Stimulated activated naive CD8-positive, alpha-beta T cell treated with anti-CD3 and anti-CD28 coated beads, Interleukin-15, Interleukin-2, amounts not matched to agents 100 ng/mL and 50 ng/mL, for 24 hours (primary cell): ENCODE data around the gene FBF1.

Source experiments
- H3K27ac Mint-ChIP-seq: one replicate; pipeline ENCODE4 v1.8.0; 2021; ENCODE audit warnings: mild to moderate bottlenecking, mixed read lengths
- H3K27me3 Mint-ChIP-seq: one replicate; pipeline ENCODE4 v1.8.0; 2021; ENCODE audit warnings: mixed read lengths
- H3K36me3 Mint-ChIP-seq: one replicate; pipeline ENCODE4 v1.8.0; 2021; ENCODE audit warnings: low read depth, mixed read lengths
- H3K4me1 Mint-ChIP-seq: one replicate; pipeline ENCODE4 v1.8.0; 2021; ENCODE audit warnings: low read depth, mixed read lengths
- H3K4me3 Mint-ChIP-seq: one replicate; pipeline ENCODE4 v1.8.0; 2021; ENCODE audit warnings: mild to moderate bottlenecking, mixed read lengths
- H3K9me3 Mint-ChIP-seq: one replicate; pipeline ENCODE4 v1.8.0; 2021; ENCODE audit warnings: mixed read lengths

Gene FBF1

GRCh38 chr17:75913537-75914210 lies 27.2 kb downstream of the FBF1 start:
- H3K36me3 Mint-ChIP-seq, result peaks cover 12% of the 10 kb centered on the region
- no peaks in the 10 kb centered on the region for H3K27me3 Mint-ChIP-seq
- H3K9me3 Mint-ChIP-seq, result no peaks in the 10 kb centered on the region
- no peak overlapping the region for H3K4me3 Mint-ChIP-seq
- no peaks in the 10 kb centered on the region for H3K4me1 Mint-ChIP-seq
- H3K27ac Mint-ChIP-seq, result no peak overlapping the region

- Mint-ChIP-seq H3K4me3 (no peak overlapping the region), H3K36me3 (peaks cover 9% of the 10 kb centered on the region), H3K9me3 (no peaks in the 10 kb centered on the region), H3K4me1 (peaks cover 6% of the 10 kb centered on the region), H3K27me3 (no peaks in the 10 kb centered on the region), H3K27ac (no peak overlapping the region)
Observed at GRCh38 chr17:75910699-75911098, 30.1 kb downstream of the FBF1 start.

- Mint-ChIP-seq H3K9me3 (no peaks in the 10 kb centered on the region), H3K27ac (no peak overlapping the region), H3K27me3 (no peaks in the 10 kb centered on the region)
Observed at GRCh38 chr17:75909812-75910274, 31.0 kb downstream of the FBF1 start.

GRCh38 chr17:75909051-75909811 lies 31.6 kb downstream of the FBF1 start:
- Mint-ChIP-seq H3K36me3 (peaks cover 2% of the 10 kb centered on the region), H3K4me1 (peaks cover 11% of the 10 kb centered on the region), H3K27ac (no peak overlapping the region), H3K4me3 (no peak overlapping the region), H3K27me3 (no peaks in the 10 kb centered on the region), H3K9me3 (no peaks in the 10 kb centered on the region)

More at GRCh38 chr17:75909812-75910274, 31.0 kb downstream of the FBF1 start:
- Mint-ChIP-seq H3K36me3 (peaks cover 6% of the 10 kb centered on the region), H3K4me1 (peaks cover 11% of the 10 kb centered on the region), H3K4me3 (no peak overlapping the region)

GRCh38 chr17:75908201-75908600 lies 32.6 kb downstream of the FBF1 start:
- Mint-ChIP-seq H3K9me3 (no peaks in the 10 kb centered on the region), H3K27ac (no peak overlapping the region), H3K27me3 (no peaks in the 10 kb centered on the region), H3K4me1 (peaks cover 19% of the 10 kb centered on the region), H3K36me3 (peaks cover 4% of the 10 kb centered on the region), H3K4me3 (no peak overlapping the region)

- no peaks in the 10 kb centered on the region for H3K27me3 Mint-ChIP-seq
- H3K4me3 Mint-ChIP-seq, result peak overlapping the region; percentile 31
- H3K9me3 Mint-ChIP-seq, result no peaks in the 10 kb centered on the region
- H3K27ac Mint-ChIP-seq, result no peak overlapping the region
- H3K4me1 Mint-ChIP-seq, result peaks cover 22% of the 10 kb centered on the region
- H3K36me3 Mint-ChIP-seq, result peaks cover 7% of the 10 kb centered on the region
Observed at GRCh38 chr17:75906143-75906884, 34.5 kb downstream of the FBF1 start.

DNA sequence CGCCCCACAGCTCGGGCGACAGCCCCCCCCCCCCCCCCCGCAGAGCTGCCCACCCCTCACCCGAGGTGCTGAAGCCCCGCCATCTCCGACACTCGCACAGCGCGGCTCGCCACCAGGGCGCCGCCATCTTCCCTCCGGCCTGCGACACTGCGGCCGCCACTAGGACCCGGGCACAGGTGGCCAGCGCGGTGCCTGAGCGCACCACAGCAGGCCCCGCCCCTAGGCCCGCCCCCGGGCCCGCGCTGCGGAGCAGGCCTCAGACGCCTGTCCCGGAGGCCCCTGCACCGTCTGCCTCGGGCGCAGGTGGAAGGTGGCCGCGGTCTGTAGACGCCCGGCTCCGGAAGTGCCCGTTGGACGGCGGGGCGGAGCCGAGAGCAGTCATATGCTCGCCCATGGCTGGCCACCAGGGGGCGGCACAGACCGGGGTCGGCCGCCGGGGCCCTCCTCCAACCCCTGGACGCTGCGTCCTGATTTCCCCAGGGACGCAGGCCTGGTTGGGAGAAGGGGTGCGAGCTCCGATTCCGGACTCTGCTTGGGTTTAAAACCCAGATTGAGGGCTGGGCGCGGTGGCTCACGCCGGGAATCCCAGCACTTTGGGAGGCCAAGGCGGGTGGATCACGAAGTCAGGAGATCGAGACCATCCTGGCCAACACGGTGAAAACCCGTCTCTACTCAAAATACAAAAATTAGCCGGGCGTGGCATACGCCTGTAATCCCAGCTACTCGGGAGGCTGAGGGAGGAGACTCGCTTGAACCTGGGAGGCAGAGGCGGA lies 35.9 kb downstream of the FBF1 start, which contains the start of gene MRPL38:
Gene MRPL38, minus strand, starts transcription at position 136 of the 773 bp plus-strand sequence. Its CDS starts 9 bp downstream, at position 127.
- H3K4me3 Mint-ChIP-seq, result peak within 1 kb of the TSS; percentile 99
- H3K27me3 Mint-ChIP-seq, result no peaks in the 10 kb centered on the region
- H3K4me1 Mint-ChIP-seq, result peaks cover 22% of the 10 kb centered on the region
- H3K9me3 Mint-ChIP-seq, result no peaks in the 10 kb centered on the region
- peak within 1 kb of the TSS; percentile 95 for H3K27ac Mint-ChIP-seq
- peaks cover 12% of the 10 kb centered on the region for H3K36me3 Mint-ChIP-seq

DNA sequence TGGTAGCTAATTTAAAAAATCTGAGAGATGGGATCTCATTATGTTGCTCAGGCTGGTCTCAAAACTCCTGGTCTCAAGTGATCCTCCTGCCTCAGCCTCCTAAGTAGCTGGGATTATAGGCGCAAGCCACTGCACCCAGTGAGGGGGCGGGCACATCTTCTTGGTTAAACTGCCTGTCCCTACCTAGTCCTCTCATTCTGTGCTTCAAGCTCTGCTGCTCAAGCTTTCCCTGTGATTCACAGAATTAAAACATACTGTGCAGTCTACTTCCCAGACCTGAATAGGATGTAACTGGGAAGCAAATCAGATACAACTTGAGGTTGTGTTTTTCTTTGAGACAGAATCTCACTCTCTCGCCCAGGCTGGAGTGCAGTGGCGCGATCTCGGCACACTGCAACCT lies 38.4 kb downstream of the FBF1 start:
- Mint-ChIP-seq H3K36me3 (peaks cover 29% of the 10 kb centered on the region), H3K4me3 (no peak overlapping the region), H3K27me3 (no peaks in the 10 kb centered on the region), H3K4me1 (peaks cover 26% of the 10 kb centered on the region), H3K27ac (no peak overlapping the region), H3K9me3 (no peaks in the 10 kb centered on the region)

DNA sequence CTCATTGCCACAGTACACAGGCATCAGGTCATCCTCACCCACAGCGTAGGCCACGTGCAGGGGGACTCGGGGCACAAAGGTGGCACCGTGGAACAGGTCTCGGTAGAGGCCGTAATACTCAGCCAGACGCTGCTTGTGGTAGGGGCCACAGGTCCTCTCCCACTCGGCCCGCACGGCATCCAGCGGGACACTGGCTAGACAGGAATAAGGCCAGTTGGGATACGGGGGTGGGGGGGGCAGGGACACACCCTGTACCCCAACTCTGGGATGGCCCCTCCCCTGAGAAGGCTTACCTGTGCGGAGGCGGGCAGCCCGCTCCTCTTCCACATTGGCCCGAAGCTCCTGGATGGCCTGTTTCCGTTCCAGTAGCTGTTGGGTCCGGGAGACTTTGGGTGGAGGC lies 39.1 kb downstream of the FBF1 start:
- Mint-ChIP-seq H3K27ac (no peak overlapping the region), H3K9me3 (no peaks in the 10 kb centered on the region), H3K4me3 (no peak overlapping the region), H3K27me3 (no peaks in the 10 kb centered on the region), H3K36me3 (peaks cover 29% of the 10 kb centered on the region), H3K4me1 (peaks cover 28% of the 10 kb centered on the region)

- peaks cover 24% of the 10 kb centered on the region for H3K4me1 Mint-ChIP-seq
- H3K4me3 Mint-ChIP-seq, result no peak overlapping the region
- H3K27ac Mint-ChIP-seq, result no peak overlapping the region
- H3K36me3 Mint-ChIP-seq, result peaks cover 29% of the 10 kb centered on the region
- no peaks in the 10 kb centered on the region for H3K9me3 Mint-ChIP-seq
- H3K27me3 Mint-ChIP-seq, result no peaks in the 10 kb centered on the region
Observed at GRCh38 chr17:75900691-75901533, 39.9 kb downstream of the FBF1 start.

DNA sequence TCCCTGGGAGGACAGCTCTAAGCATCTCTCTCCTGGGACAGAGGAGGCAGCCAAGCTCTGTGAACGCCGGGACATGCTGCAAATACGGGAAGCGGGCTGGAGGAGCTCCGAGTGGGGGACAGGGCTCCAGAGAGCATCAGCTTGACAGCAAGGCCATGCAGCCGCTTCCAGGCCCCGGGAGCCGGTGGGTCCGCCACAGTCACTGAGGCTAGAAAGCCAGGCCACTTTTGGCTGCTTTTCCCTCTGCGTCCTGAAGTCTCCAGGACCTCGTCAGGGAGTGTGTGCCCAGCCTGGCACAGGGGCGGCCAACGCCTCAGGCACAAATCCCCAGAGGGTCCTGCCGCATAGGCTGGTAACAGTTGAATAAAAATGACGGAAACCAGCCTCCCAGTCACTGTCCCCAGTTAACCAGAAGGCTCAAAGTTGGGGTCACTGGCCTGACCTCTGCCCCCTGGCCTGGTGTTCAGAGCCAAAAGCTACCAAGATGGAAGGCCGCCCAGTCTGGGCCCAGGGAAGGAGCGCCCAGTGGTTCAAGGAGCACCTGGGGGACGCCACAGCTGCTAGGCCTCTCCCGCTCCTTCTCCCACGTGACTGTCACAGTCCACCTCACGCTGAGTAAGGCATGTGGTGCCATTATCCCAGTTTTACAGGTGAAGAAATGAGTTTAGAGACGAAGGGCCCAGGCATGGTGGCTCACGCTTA lies 40.9 kb downstream of the FBF1 start:
- Mint-ChIP-seq H3K9me3 (no peaks in the 10 kb centered on the region), H3K27me3 (no peaks in the 10 kb centered on the region), H3K36me3 (peaks cover 37% of the 10 kb centered on the region), H3K4me3 (no peak overlapping the region), H3K27ac (no peak overlapping the region), H3K4me1 (peaks cover 27% of the 10 kb centered on the region)

- no peak overlapping the region for H3K27ac Mint-ChIP-seq
- no peaks in the 10 kb centered on the region for H3K9me3 Mint-ChIP-seq
- peaks cover 38% of the 10 kb centered on the region for H3K36me3 Mint-ChIP-seq
Observed at GRCh38 chr17:75899353-75899752, 41.5 kb downstream of the FBF1 start.

GRCh38 chr17:75898791-75899190 lies 42.1 kb downstream of the FBF1 start:
- Mint-ChIP-seq H3K4me1 (peaks cover 30% of the 10 kb centered on the region), H3K36me3 (peaks cover 40% of the 10 kb centered on the region), H3K27ac (no peak overlapping the region)

More at GRCh38 chr17:75899353-75899752, 41.5 kb downstream of the FBF1 start:
- Mint-ChIP-seq H3K4me1 (peaks cover 28% of the 10 kb centered on the region), H3K4me3 (no peak overlapping the region), H3K27me3 (no peaks in the 10 kb centered on the region)

More at GRCh38 chr17:75898791-75899190, 42.1 kb downstream of the FBF1 start:
- no peaks in the 10 kb centered on the region for H3K9me3 Mint-ChIP-seq
- no peaks in the 10 kb centered on the region for H3K27me3 Mint-ChIP-seq
- no peak overlapping the region for H3K4me3 Mint-ChIP-seq
